K562 (cell line): Measurements from ENCODE around the gene LCE1F.

ENCODE experiments used
- CTCF ChIP-seq, 3 experiments: IDR thresholded peaks in 2 of 3; conservative IDR thresholded peaks in 1 of 3; 2 replicates each; pipeline ENCODE4 v1.5.1; 2011 to 2012; ENCODE audit warnings: low read length in 3 of 3, mild to moderate bottlenecking in 3 of 3, control low read depth in 2 of 3, improper control_type of control experiment in 1 of 3, inconsistent platforms in 1 of 3, low read depth in 1 of 3, mixed read lengths in 1 of 3, moderate library complexity in 1 of 3; ENCODE audit not compliant: insufficient read depth in 2 of 3
- DPF2 ChIP-seq: fragments of 450-650 bp; IDR thresholded peaks from 2 replicates; pipeline ENCODE4 v1.6.1; 2016
- SAFB ChIP-seq: fragments of 200-400 bp; formaldehyde crosslinking; IDR thresholded peaks from 2 replicates; pipeline ENCODE4 v1.6.1; 2017; ENCODE audit warnings: low read depth, low read length, borderline replicate concordance
- SMAD3 ChIP-seq: fragments of 450-650 bp; formaldehyde crosslinking; conservative IDR thresholded peaks from 2 replicates; pipeline ENCODE4 v1.4.0; 2020; ENCODE audit warnings: mild to moderate bottlenecking
- ZBTB17 ChIP-seq: fragments of 450-650 bp; formaldehyde crosslinking; IDR thresholded peaks from 2 replicates; pipeline ENCODE4 v1.4.0; 2020; ENCODE audit warnings: mild to moderate bottlenecking
- ZNF589 ChIP-seq: fragments of 200-800 bp; sonication (Bioruptor generic); IDR thresholded peaks from 2 replicates; pipeline ENCODE4 v1.6.1; 2016; ENCODE audit warnings: low read depth, missing genetic modification characterization, missing compliant biosample characterization

GRCh38 chr1:152760551-152761190 lies 14.3 kb upstream of the LCE1F start:
- TF ChIP-seq CTCF (IDR thresholded peaks at IDR 0.05 in 2 of 3, conservative IDR thresholded peaks at IDR 0.05 in 1 of 3; ENCODE audit: insufficient read depth in 2 of 3, low read depth in 1 of 3, low read length in 3 of 3) (no peak), ZNF589 (CRISPR knock-in tag) (no peak), ZBTB17 (CRISPR knock-in tag) (no peak), DPF2 (no peak), SAFB (no peak), SMAD3 (no peak)
